Parathyroid adenoma (tissue), 2 donors: ENCODE data around the gene CYP2B6.
"Not testable (repeated sequence)": the region's sequence is repeated elsewhere in the genome, so short reads cannot be mapped to it uniquely, and the experiment has no call there.

ENCODE experiments used
- H2AFZ ChIP-seq: fragments of 300-600 bp; sonication (generic); one replicate; pipeline ENCODE4 v1.7.0; 2017; ENCODE audit warnings: antibody characterized with exemption, mild to moderate bottlenecking
- H3K27ac ChIP-seq: fragments of 300-600 bp; sonication (generic); one replicate; pipeline ENCODE4 v1.7.0; 2017
- H3K27me3 ChIP-seq: fragments of 300-600 bp; sonication (generic); one replicate; pipeline ENCODE4 v1.7.0; 2017; ENCODE audit warnings: low read length; ENCODE audit not compliant: control insufficient read depth, insufficient read depth
- H3K36me3 ChIP-seq: fragments of 300-600 bp; sonication (generic); one replicate; pipeline ENCODE4 v1.7.0; 2017; ENCODE audit warnings: low read length; ENCODE audit not compliant: control insufficient read depth, insufficient read depth
- H3K4me1 ChIP-seq: fragments of 300-600 bp; sonication (generic); one replicate; pipeline ENCODE4 v1.7.0; 2017; ENCODE audit warnings: control low read depth
- H3K4me2 ChIP-seq: fragments of 300-600 bp; sonication (generic); one replicate; pipeline ENCODE4 v1.7.0; 2017; ENCODE audit warnings: low read length
- H3K4me3 ChIP-seq: fragments of 300-600 bp; sonication (generic); one replicate; pipeline ENCODE4 v1.7.0; 2017; ENCODE audit warnings: low read depth, low read length
- H3K79me2 ChIP-seq: fragments of 300-600 bp; sonication (generic); one replicate; pipeline ENCODE4 v1.7.0; 2017; ENCODE audit warnings: control low read depth
- H3K9ac ChIP-seq: fragments of 300-600 bp; sonication (generic); one replicate; pipeline ENCODE4 v1.7.0; 2017; ENCODE audit warnings: mild to moderate bottlenecking
- H3K9me3 ChIP-seq: fragments of 300-600 bp; sonication (generic); one replicate; pipeline ENCODE4 v1.7.0; 2017; ENCODE audit warnings: low read length; ENCODE audit not compliant: control insufficient read depth
- TF ChIP-seq, protein P1 (sequence below): fragments of 300-600 bp; sonication (generic); IDR thresholded peaks from one replicate; pipeline ENCODE4 v1.7.0; 2017; ENCODE audit warnings: antibody characterized with exemption, mild to moderate bottlenecking
- donor health status: primary hyperparathyroidism.

CYP2B6 gene

DNA sequence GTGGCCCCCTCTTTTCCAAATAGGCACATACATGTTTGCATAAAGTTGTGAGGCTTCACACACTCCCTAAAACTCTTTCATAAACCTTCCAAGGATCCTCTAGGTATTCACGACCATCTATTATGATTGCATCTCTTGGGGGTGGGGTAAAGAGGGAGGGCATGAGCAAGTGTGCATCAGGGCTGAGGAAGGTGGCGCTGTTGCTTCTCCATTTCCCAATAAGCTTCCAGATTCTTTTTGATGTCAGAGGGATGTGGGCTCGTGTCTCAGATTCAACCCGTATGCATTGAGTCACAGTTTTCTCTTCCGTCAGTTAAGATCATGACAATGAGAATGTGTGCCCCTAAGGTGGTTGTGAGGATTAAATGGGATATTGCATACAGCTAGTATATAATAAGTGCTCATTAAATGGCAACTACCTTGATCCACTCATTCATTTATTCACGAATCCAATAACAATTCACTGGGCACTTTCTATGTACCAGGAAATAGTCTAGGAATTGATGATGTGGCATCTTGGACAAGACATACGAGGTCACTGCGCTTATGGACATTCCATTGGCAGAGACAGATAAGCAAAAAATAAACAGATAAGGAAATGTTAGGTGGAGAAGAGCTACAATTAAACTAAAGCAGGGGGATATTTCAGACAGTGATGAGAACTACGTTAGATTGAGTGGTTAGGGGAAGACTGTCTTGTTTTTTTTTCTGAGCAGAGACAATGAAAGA, 10.3 kb downstream of the CYP2B6 start:
- Histone ChIP-seq H3K4me1 (no peaks in the 10 kb centered on the region), H2AFZ (no peak overlapping the region), H3K9ac (no peak overlapping the region), H3K4me2 (no peak overlapping the region), H3K9me3 (no peaks in the 10 kb centered on the region), H3K27ac (no peak overlapping the region), H3K36me3 (no peaks in the 10 kb centered on the region), H3K4me3 (no peak overlapping the region), H3K79me2 (no peaks in the 10 kb centered on the region), H3K27me3 (no peaks in the 10 kb centered on the region)
- TF ChIP-seq, protein P1, sequence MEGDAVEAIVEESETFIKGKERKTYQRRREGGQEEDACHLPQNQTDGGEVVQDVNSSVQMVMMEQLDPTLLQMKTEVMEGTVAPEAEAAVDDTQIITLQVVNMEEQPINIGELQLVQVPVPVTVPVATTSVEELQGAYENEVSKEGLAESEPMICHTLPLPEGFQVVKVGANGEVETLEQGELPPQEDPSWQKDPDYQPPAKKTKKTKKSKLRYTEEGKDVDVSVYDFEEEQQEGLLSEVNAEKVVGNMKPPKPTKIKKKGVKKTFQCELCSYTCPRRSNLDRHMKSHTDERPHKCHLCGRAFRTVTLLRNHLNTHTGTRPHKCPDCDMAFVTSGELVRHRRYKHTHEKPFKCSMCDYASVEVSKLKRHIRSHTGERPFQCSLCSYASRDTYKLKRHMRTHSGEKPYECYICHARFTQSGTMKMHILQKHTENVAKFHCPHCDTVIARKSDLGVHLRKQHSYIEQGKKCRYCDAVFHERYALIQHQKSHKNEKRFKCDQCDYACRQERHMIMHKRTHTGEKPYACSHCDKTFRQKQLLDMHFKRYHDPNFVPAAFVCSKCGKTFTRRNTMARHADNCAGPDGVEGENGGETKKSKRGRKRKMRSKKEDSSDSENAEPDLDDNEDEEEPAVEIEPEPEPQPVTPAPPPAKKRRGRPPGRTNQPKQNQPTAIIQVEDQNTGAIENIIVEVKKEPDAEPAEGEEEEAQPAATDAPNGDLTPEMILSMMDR = no peak

DNA sequence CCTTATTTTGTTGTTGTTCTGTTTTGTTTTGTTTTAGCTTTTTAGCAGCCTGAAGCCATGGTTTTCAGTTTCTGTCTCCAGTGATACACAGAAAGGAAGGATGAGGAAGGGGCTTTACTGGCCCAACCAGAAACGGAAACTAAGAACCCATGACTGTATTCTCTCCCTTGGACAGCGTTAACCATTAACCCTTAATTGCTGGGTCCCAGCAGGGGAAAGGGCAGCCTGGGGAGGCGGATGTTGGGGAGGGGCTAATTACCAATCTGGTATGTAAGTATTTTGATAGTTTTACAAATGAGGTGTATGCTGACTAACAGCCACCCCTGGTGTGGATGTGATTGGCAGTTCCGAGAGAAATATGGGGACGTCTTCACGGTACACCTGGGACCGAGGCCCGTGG, 12.6 kb downstream of the CYP2B6 start:
- not testable (repeated sequence) for H3K4me3 ChIP-seq, H3K27me3 ChIP-seq, H3K36me3 ChIP-seq

DNA sequence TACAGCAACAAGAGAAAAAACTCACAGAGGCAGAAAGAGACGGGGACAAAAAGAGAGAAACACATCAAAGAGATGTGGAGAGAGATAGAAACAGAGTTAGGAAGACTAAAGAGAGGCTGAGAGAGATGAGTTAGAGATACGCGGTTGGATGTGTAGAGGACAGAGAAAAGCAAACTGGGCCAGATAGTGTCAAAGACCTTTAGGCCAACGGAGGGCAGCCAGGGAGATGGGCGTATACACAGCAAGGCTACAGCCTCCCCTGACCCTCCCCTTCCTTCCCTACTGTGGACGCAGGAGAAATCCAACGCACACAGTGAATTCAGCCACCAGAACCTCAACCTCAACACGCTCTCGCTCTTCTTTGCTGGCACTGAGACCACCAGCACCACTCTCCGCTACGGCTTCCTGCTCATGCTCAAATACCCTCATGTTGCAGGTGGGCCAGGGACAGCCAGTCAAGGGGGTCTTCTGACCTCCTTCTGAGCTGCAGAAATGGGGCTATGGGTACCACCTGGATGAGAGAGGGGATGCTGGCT, 18.7 kb downstream of the CYP2B6 start:
- TF ChIP-seq, protein P1 = no peak
- H3K27me3 ChIP-seq = no peaks in the 10 kb centered on the region
- no peaks in the 10 kb centered on the region for H3K79me2 ChIP-seq
- H3K4me1 ChIP-seq = no peaks in the 10 kb centered on the region
- no peak overlapping the region for H2AFZ ChIP-seq
- no peak overlapping the region for H3K9ac ChIP-seq
- H3K36me3 ChIP-seq = no peaks in the 10 kb centered on the region
- H3K9me3 ChIP-seq = no peaks in the 10 kb centered on the region
- no peak overlapping the region for H3K27ac ChIP-seq
- no peak overlapping the region for H3K4me3 ChIP-seq
- no peak overlapping the region for H3K4me2 ChIP-seq

More for the DNA sequence above, 12.6 kb downstream of the CYP2B6 start:
- H2AFZ ChIP-seq, H3K4me2 ChIP-seq, H3K4me1 ChIP-seq, H3K27ac ChIP-seq, H3K9me3 ChIP-seq, H3K9ac ChIP-seq, H3K79me2 ChIP-seq: not testable (repeated sequence)

DNA sequence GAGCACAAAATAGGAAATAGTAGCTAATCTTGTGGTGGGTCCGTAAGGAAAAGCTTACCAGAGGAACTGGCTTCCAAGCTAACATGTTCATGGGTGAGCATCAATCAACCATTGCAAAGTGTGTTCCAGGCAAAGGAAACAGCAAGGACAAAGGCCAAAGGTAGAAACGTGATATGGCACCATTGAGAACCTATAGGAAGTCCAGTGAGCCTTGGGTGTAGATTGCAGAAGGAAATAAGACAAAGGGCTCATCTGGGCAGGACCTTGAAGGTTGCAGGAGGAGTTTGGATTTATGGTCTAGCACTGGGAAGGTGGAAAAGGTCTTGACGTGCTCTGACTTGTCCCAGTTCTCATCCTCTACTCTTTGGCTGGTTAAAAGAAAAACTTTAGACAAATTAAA, 22.3 kb downstream of the CYP2B6 start:
- H3K36me3 ChIP-seq = no peaks in the 10 kb centered on the region
- no peak overlapping the region for H2AFZ ChIP-seq
- H3K27ac ChIP-seq = no peak overlapping the region
- no peaks in the 10 kb centered on the region for H3K9me3 ChIP-seq
- no peak overlapping the region for H3K4me2 ChIP-seq
- TF ChIP-seq, protein P1 = no peak
- H3K4me1 ChIP-seq = no peaks in the 10 kb centered on the region
- no peaks in the 10 kb centered on the region for H3K27me3 ChIP-seq
- no peaks in the 10 kb centered on the region for H3K79me2 ChIP-seq
- H3K9ac ChIP-seq = no peak overlapping the region
- no peak overlapping the region for H3K4me3 ChIP-seq

DNA sequence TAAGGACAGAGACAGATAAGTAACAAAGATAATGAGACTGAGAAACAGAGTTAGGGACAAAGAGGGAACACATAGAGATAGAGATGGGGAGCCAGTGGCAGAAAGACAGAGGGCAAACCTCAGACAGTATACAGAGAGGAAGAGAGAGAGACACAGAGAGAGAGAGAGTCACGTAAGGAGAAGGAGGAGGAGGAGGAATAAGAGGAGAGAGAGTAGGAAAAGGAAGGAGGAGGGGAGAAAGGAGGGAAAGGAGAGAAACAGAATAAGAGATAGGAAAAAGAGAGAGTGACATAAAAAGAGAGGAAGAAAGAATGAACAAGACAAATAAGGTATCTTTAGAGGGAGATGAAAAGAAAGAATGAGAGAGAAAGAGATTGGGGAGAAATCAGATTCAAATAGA, 23.6 kb downstream of the CYP2B6 start:
- no peak overlapping the region for H3K9ac ChIP-seq
- H3K4me1 ChIP-seq = no peaks in the 10 kb centered on the region
- no peak overlapping the region for H3K27ac ChIP-seq
- H3K9me3 ChIP-seq = no peaks in the 10 kb centered on the region
- H2AFZ ChIP-seq = no peak overlapping the region
- H3K36me3 ChIP-seq = no peaks in the 10 kb centered on the region
- H3K79me2 ChIP-seq = no peaks in the 10 kb centered on the region
- TF ChIP-seq, protein P1 = no peak
- no peak overlapping the region for H3K4me2 ChIP-seq
- H3K4me3 ChIP-seq = no peak overlapping the region
- no peaks in the 10 kb centered on the region for H3K27me3 ChIP-seq
